ENCODE data around the gene EPB41.
A peak's percentile ranks its signal among the peaks of the same experiment; 100 is the strongest.
"Not testable (repeated sequence)": the region's sequence is repeated elsewhere in the genome, so short reads cannot be mapped to it uniquely, and the experiment has no call there.

EPB41 gene

GRCh38 chr1:28983091-28983490 is 68.7 kb downstream of the EPB41 start:
- no peak for DNase-seq

GRCh38 chr1:28983509-28984310 is 69.3 kb downstream of the EPB41 start:
- DNase-seq = peak; percentile 24

- no peak for DNase-seq
These were observed 69.9 kb downstream of the EPB41 start for GRCh38 chr1:28984311-28984684.

GRCh38 chr1:28985427-28985826 is 71.1 kb downstream of the EPB41 start:
- DNase-seq = no peak

- DNase-seq = no peak
These were observed 72.0 kb downstream of the EPB41 start for GRCh38 chr1:28986306-28986910.

GRCh38 chr1:29002792-29003191 is 88.4 kb downstream of the EPB41 start:
- no peak for DNase-seq

- no peak for DNase-seq
These were observed 89.9 kb downstream of the EPB41 start for GRCh38 chr1:29004288-29004687.

GRCh38 chr1:29004798-29005197 is 90.4 kb downstream of the EPB41 start:
- DNase-seq = no peak

GRCh38 chr1:29011775-29012174 is 97.4 kb downstream of the EPB41 start:
- no peak for DNase-seq

- no peak for DNase-seq
These were observed 102.9 kb downstream of the EPB41 start for GRCh38 chr1:29017235-29017634.

- DNase-seq = no peak
These were observed 103.8 kb downstream of the EPB41 start for GRCh38 chr1:29017975-29018712.

- no peak for DNase-seq
These were observed 108.3 kb downstream of the EPB41 start for GRCh38 chr1:29022620-29023019.

- DNase-seq = no peak
These were observed 115.3 kb downstream of the EPB41 start for GRCh38 chr1:29029667-29030066.

- no peak for DNase-seq
These were observed 118.5 kb downstream of the EPB41 start for GRCh38 chr1:29032841-29033240.

- no peak for DNase-seq
These were observed 119.6 kb downstream of the EPB41 start for GRCh38 chr1:29033829-29034466.

GRCh38 chr1:29043274-29043965 is 129.1 kb downstream of the EPB41 start:
- no peak for DNase-seq

GRCh38 chr1:29044010-29044409 is 129.6 kb downstream of the EPB41 start:
- DNase-seq = no peak

- not testable (repeated sequence) for DNase-seq
These were observed 131.3 kb downstream of the EPB41 start for GRCh38 chr1:29045663-29046062.

GRCh38 chr1:29047142-29047541 is 132.8 kb downstream of the EPB41 start:
- no peak for DNase-seq

GRCh38 chr1:29050166-29050565 is 135.8 kb downstream of the EPB41 start:
- DNase-seq = no peak

GRCh38 chr1:29052100-29052499 is 137.7 kb downstream of the EPB41 start:
- DNase-seq = no peak

- DNase-seq = no peak
These were observed 138.6 kb downstream of the EPB41 start for GRCh38 chr1:29052941-29053340.

GRCh38 chr1:29055160-29055559 is 140.8 kb downstream of the EPB41 start:
- DNase-seq = no peak

Measured in activated CD8-positive, alpha-beta memory T cell treated with anti-CD3 and anti-CD28 coated beads, Interleukin-2, amount 50 U/mL, for 4 hours (primary cell).